HG03469 (cell line): ENCODE measurements around the gene COL16A1.
"Not testable (repeated sequence)": the region's sequence is repeated elsewhere in the genome, so short reads cannot be mapped to it uniquely, and the experiment has no call there.

Experiments used
- ATAC-seq: cut with Tn5 transposase; IDR thresholded peaks from one replicate; pipeline ENCODE4 v1.9.1; 2021; ENCODE audit warnings: mild to moderate bottlenecking, moderate library complexity, moderate number of reproducible peaks; ENCODE audit not compliant: unreplicated experiment

COL16A1 gene

DNA sequence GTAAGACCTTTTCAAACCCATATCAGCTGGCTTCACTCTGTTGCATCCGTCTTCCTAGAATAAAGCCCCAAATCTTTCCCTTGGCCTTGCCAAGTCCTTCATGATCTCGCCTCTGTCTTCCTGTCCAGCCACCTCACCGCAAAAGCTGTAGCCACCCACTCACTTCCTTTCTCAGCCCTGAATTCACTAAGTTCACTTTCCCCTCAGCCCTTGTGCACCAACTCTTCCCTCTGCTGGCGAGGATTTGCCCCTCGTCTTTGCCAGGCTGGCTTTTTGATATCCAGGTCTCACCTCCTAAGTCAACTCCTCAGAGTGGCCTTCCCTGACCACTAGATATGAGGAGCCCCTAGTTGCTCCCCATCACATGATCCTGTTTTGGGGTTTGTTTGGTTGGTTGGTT lies 3.9 kb upstream of the COL16A1 start:
- ATAC-seq, result no peak

DNA sequence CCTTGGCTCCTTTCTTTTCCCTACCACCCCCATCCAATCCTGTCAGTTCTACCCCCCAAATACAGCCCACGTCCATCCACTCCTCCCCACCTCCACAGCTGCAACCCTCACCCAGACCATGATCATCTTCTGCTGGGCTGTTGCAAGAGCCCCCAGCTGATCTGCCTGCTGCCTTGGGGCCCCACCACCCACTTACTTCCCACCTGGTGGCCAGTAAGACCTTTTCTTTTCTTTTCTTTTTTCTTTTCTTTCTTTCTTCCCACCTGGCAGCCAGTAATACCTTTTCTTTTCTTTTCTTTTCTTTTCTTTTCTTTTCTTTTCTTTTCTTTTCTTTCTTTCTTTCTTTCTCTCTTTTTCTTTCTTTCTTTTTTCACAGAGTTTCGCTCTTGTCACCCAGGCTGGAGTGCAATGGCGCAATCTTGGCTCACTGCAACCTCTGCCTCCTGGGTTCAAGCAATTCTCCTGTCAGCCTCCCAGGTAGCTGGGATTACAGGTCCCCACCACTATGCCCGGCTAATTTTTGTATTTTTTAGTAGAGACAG lies 3.3 kb upstream of the COL16A1 start:
- not testable (repeated sequence) for ATAC-seq

GRCh38 chr1:31706384-31707058 lies 2.7 kb upstream of the COL16A1 start:
- no peak for ATAC-seq

DNA sequence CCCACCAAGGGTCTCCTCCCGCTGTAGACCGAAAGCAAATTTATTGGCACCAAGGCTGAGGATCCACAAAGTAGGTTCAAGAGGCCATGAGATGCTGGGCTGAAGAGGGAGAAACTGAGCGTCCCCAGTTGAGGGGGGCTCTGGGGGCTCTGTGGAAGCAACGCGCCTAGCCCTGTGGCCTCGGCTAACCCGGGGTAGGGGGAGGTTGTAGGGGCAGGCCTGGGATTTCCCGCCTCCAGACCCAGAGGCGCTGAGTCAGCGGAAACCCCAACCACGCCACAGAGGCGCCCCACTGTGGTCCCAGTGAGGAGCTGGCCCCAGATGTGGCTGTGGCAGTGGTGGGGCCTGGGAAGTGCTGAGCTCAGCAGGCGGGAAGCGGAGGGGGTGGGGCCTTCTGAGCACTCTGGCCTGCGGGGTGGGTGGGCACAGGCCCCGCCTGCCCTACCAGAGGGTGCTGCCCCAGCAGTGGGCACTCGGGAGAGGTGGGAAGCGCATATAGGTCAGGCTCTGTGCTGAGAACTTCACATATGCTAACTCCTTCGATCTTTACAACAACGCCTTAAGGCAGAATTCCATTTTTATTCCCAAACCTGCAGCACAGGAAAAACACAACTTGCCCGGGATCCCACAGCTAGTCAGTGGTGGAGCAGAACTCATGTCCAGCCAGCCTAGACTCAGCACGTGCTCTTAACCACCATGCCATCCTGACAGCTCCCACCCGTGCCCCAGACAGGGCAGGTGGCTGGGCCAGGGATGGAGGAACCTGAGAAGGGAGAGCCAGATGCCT lies 1.5 kb upstream of the COL16A1 start:
- no peak for ATAC-seq

DNA sequence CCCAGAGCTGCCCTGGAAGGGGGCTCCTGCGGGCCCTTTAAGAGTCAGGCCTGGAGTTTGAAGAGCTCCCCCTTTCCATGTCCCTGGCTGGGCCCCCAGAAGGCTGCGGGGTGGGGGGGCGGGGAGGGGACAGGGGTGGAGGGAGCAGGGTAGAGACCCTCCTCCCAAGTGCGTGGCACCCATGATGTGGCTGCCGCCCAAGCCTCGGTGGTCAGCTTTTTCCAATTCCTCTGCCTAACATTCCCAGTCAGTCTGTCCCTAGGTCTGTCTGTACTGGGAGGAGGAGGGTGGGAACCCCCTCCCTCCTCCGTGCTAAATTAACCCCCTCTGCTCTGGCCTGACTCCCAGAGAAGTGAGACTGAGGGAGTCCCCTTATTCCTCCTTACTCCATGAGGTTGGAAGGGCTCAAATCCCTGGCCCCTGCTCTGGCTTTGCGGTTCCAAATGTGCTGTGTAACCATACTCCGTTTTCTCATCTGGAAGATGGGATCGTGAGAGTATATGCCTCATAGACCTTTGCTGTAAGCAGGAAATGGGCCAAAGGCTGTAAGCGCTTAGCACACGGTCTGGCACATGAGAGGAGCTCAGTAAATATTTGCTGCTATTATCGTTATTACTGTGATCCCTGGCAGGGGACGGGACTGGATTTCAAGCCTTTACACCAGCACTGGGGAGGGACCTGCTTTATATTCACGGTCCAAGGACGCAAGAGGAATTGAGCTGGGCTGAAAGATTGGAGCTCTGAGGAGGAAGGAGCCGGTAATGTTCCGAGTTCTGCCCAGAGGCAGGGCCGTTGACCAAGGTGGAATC lies 658 bp upstream of the COL16A1 start:
- no peak for ATAC-seq

DNA sequence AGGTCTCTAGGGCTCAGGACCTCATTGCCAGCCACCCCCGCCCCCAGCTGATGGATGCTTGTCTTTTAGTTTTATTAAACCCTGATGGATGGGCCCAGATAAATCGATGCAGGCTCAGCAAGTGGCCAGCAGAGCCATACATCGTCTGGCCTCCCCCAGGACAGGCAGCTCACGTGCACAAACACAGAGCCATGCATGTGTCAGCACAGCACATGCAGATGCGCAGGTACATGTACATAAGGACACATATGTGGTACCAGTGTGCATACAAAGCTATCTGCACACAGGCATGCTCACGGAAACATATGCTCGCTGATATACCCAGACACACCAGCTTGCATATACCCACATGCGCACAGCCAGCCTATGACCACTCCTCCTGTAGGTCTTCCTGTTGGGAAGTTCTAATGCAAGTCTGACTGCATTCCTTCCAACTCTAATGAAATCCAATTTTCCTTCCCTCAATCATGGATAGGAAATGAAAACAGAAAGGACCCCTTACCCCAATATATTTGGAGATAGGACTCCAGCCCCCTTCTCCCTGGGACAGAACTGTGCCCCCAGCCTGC lies 897 bp downstream of the COL16A1 start:
- ATAC-seq, result no peak

- no peak for ATAC-seq
Observed at GRCh38 chr1:31701091-31701736, 2.6 kb downstream of the COL16A1 start.

GRCh38 chr1:31700468-31701090 lies 3.2 kb downstream of the COL16A1 start:
- ATAC-seq, result no peak

DNA sequence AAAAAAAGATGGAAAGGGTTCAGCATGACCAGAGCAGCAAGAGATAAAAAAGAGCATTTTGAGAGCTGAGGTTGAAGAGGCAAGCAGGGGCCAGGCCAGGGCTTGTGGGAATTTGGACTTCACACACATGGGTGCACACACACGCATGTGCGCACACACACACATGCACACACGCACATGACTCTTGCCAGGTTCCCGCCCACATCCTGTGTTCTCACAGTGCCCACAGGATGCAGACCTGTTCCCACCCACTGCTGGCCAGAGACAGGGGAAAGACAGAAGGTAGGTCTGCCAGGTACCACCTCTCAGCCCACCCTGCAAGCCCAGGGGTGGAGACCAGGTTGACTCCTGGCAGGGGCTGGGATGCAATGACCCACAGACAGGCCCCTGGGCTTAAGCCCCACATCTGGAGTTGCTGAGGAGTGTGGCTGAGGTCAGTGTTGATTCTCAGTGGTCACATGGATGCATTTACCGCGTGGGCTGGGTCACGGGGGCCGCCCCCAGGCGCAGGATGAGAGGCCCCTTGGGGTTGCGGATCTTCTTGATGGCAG lies 4.4 kb downstream of the COL16A1 start:
- no peak for ATAC-seq

DNA sequence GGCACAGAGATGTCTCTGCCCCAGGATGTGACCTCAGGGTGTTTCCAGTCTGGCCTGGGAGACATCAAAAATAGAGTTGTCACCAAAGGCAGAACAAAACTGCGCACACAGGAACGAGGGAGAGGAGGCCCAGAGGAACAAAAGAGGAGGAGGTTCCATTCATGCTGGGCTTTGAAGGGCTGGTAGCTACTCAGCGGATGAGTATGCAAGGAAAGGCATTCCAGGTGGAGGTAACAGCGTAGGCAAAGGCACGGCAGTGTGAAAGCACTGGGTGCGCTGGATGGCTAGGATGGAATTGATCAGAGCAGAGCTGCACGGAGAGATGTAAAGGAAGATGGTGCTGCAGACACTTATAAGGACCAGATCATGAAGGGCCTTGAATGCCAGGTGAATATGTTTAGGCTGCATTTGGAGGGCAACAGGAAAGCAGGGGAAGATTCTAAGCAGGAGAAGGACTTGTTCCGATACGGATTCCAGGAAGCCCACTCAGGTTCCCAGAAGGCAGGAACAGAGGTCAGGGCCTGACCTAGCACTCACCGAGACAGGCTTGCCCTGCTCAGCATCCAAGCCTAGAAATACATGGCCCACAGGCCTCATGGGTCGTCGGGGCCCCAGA lies 6.3 kb downstream of the COL16A1 start:
- no peak for ATAC-seq

- ATAC-seq, result no peak
Observed at GRCh38 chr1:31696242-31696641, 7.6 kb downstream of the COL16A1 start.

DNA sequence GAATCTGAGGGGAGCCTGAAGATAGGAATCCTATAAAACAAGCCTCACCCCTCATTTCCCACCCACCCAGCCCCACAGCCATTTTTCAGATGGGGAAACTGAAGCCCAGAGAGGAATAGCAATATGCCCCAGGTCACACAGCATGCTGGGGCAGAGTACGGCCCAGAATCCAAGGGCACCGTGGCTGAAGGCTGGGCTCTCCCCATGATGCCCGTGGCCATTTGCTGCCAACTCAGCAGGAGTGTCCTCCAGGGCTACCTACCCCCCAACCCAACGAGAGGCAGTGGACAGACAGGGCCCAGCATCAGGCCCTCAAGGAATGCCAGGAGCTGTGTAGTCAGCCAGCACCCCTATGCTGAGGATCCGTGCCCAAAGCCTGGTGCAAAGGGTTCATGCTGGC lies 8.5 kb downstream of the COL16A1 start:
- no peak for ATAC-seq

- no peak for ATAC-seq
Observed at GRCh38 chr1:31694964-31695313, 8.9 kb downstream of the COL16A1 start.

DNA sequence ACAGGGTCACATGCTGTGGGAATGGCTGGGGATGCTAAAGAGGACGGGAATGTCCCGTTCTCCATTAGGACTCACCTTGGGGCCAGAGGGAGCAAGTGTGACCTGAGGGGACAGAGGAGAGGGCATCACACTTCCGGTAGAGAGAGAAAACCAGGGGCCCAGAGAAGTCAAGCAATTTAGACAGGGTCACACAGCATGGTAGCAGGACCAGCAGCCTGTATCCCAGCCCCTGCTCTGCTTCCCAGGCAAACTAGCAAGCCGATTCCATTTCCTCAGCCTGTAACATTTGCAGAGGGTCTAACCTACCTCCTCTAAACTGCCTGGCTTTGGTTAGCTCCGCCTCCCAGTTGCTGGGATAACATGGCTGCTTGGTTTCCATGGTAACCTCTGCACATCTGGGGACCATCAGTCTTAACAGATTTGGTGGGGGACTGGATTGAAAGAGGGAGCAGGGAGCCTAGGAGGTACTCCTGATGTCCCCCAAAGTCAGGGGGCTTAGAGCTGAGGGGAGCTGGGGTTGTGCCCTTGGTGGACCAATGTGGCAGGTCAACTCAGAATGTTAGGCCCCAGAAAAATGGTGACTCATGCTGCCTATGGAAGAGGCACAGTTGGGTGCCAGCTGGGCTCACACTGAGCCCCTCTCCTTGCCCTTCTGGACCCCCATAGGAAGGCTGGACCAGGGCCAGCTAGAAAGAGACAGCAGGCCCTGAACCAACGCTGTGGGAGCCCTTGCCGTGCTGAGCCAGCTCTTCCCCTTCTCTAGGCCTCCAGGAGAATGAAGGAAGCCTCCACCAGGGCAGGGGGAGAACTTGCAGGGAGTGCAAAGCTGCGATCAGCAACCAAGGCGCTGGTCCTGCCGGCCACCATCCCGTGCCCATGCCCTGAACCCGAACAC lies 9.5 kb downstream of the COL16A1 start:
- ATAC-seq, result no peak

DNA sequence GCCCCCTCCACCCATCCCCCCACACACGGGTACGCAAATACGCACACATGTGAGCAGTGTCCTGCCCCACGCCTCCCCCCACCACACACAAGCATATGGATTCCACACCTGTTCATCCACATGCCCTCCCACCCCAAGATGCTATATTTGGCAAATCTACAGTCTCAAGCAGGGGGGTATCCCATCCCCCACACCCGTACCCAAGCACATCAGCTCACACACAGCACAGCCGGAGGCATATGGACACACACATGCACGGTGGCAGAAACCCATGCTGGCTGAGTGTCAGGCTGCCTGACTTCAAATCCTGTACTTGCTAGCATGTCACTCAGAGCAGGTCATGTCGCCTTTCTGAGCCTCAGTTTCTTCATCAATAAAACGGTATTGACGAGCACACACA lies 10.6 kb downstream of the COL16A1 start:
- ATAC-seq, result no peak

DNA sequence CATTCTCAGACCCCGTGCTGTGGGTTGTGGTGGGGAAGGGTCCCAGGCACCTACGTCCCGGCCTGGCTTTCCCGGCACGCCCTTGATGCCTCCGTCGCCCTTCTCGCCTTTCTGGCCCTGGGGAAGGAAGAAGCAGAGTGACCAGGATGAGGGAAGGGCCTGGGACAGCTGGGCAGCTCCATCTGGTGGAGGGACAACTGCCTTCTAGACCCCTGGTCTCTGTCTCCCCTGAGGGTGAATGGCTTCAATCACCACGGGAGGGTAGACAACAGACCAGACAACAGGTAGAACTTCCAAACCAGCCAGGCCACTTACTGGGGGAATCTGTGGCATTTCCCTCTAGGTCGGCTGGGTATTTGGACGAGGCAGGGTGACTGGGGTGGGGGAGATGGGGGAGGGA lies 11.9 kb downstream of the COL16A1 start:
- ATAC-seq, result no peak

DNA sequence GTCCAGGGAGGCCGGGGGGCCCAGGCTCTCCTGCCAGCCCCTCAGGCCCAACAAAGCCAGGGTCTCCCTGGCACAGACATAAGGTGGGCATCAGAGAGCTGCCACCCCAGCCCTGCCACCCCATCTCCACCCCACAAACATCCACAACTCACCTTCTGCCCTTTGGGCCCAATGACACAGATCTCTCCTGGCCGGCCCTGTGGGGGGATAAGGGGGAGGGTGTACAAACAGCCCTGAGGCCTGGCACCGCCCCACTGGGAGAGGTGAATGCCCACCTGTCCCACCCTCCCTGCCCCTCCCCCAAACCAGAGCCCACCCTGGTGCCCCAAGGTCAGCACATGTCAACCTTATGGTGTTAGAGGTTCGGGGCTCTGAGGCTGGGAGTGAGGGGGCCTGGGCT lies 12.4 kb downstream of the COL16A1 start:
- ATAC-seq, result no peak

GRCh38 chr1:31690921-31691320 lies 12.9 kb downstream of the COL16A1 start:
- no peak for ATAC-seq
